ENCODE data around the gene ITPKB. TPM values are rescaled to one million over a fixed set of nuclear protein-coding genes. Genes with fewer than 3 reads are reported as not detected.
A peak's percentile ranks its signal among the peaks of the same experiment; 100 is the strongest.

ITPKB gene
- total RNA-seq, 2 donors from 2014 or later: 22.4 to 28.3 TPM

DNA sequence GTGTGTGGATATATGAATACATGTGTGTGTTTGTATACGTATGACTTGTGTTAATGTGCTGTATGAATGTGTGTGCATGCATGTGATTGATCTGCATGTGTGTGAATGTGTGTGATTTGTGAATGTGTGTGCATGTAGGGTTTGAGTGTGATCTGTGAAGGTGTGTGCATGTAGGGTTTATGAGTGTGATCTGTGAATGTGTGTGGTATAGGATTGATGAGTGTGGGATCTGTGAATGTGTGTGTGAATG is 102.3 kb downstream of the ITPKB start:
- Histone ChIP-seq H3K27ac (ENCODE audit: low read depth, low read length) (no peak overlapping the region), H3K27me3 (ENCODE audit: control insufficient read depth, insufficient read depth, low read length, poor library complexity, severe bottlenecking) (no peaks in the 10 kb centered on the region), H3K9me3 (ENCODE audit: control insufficient read depth, low read length) (no peaks in the 10 kb centered on the region), H3K4me1 (ENCODE audit: control insufficient read depth, insufficient read depth, low read length) (no peaks in the 10 kb centered on the region), H3K9ac (ENCODE audit: extremely low read depth, low read length, poor library complexity, severe bottlenecking) (no peak overlapping the region), H3K36me3 (ENCODE audit: control insufficient read depth, insufficient read depth, low read length) (peaks cover 22% of the 10 kb centered on the region), H3K4me3 (ENCODE audit: low read length) (no peak overlapping the region)
- WGBS, 2 experiments (ENCODE audit: insufficient coverage in 1 of 2, insufficient read length in 1 of 2): 93 to 95% methylated on average over 1 of the region's 1 CpG
- H3K9me3 Mint-ChIP-seq: no peaks in the 10 kb centered on the region
- DNase-seq: no peak
- H3K27me3 Mint-ChIP-seq (ENCODE audit: insufficient read depth): no peaks in the 10 kb centered on the region
- H3K4me3 Mint-ChIP-seq: no peak overlapping the region
- H3K4me1 Mint-ChIP-seq: no peaks in the 10 kb centered on the region
- peaks cover 43% of the 10 kb centered on the region for H3K36me3 Mint-ChIP-seq (ENCODE audit: low read depth)
- TF ChIP-seq, protein P1, sequence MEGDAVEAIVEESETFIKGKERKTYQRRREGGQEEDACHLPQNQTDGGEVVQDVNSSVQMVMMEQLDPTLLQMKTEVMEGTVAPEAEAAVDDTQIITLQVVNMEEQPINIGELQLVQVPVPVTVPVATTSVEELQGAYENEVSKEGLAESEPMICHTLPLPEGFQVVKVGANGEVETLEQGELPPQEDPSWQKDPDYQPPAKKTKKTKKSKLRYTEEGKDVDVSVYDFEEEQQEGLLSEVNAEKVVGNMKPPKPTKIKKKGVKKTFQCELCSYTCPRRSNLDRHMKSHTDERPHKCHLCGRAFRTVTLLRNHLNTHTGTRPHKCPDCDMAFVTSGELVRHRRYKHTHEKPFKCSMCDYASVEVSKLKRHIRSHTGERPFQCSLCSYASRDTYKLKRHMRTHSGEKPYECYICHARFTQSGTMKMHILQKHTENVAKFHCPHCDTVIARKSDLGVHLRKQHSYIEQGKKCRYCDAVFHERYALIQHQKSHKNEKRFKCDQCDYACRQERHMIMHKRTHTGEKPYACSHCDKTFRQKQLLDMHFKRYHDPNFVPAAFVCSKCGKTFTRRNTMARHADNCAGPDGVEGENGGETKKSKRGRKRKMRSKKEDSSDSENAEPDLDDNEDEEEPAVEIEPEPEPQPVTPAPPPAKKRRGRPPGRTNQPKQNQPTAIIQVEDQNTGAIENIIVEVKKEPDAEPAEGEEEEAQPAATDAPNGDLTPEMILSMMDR (conservative IDR thresholded peaks at IDR 0.05): no peak
- no peak overlapping the region for H3K27ac Mint-ChIP-seq

DNA sequence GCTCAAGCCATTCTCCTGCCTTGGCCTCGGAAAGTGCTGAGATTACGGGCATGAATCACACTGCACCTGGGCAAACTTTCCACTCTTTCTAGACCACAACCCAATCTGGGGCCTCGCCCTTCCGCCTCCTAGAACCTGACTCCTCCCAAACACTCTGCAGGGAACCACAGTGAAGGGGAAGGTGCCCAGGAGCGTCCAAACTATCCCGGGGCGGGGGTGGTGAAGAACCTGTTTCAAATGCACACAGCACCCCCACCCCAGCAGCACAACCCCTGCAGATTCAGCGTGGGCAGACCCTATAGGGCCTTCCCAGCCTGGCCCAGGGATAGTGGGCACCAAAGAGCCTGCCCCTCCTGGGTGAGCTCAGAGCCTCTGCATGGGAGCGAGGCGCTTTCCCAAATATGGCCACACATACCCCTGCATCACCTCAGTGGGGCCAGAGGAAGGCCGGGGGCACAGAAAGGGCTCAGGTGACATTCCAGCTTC is 103.6 kb downstream of the ITPKB start:
- Mint-ChIP-seq H3K27me3 (ENCODE audit: insufficient read depth) (no peaks in the 10 kb centered on the region), H3K27ac (no peak overlapping the region), H3K36me3 (ENCODE audit: low read depth) (peaks cover 40% of the 10 kb centered on the region), H3K9me3 (no peaks in the 10 kb centered on the region), H3K4me1 (no peaks in the 10 kb centered on the region), H3K4me3 (no peak overlapping the region)
- no peaks in the 10 kb centered on the region for H3K4me1 ChIP-seq (ENCODE audit: control insufficient read depth, insufficient read depth, low read length)
- H3K4me3 ChIP-seq (ENCODE audit: low read length): no peak overlapping the region
- TF ChIP-seq, protein P1 (conservative IDR thresholded peaks at IDR 0.05): no peak
- H3K9ac ChIP-seq (ENCODE audit: extremely low read depth, low read length, poor library complexity, severe bottlenecking): no peak overlapping the region
- no peaks in the 10 kb centered on the region for H3K9me3 ChIP-seq (ENCODE audit: control insufficient read depth, low read length)
- no peak overlapping the region for H3K27ac ChIP-seq (ENCODE audit: low read depth, low read length)
- H3K27me3 ChIP-seq (ENCODE audit: control insufficient read depth, insufficient read depth, low read length, poor library complexity, severe bottlenecking): no peaks in the 10 kb centered on the region
- DNase-seq: peak; percentile 43
- 90 to 92% methylated on average over 5 to 11 of the region's 11 CpGs for WGBS, 2 experiments (ENCODE audit: insufficient coverage in 1 of 2, insufficient read length in 1 of 2)
- H3K36me3 ChIP-seq (ENCODE audit: control insufficient read depth, insufficient read depth, low read length): peaks cover 19% of the 10 kb centered on the region

DNA sequence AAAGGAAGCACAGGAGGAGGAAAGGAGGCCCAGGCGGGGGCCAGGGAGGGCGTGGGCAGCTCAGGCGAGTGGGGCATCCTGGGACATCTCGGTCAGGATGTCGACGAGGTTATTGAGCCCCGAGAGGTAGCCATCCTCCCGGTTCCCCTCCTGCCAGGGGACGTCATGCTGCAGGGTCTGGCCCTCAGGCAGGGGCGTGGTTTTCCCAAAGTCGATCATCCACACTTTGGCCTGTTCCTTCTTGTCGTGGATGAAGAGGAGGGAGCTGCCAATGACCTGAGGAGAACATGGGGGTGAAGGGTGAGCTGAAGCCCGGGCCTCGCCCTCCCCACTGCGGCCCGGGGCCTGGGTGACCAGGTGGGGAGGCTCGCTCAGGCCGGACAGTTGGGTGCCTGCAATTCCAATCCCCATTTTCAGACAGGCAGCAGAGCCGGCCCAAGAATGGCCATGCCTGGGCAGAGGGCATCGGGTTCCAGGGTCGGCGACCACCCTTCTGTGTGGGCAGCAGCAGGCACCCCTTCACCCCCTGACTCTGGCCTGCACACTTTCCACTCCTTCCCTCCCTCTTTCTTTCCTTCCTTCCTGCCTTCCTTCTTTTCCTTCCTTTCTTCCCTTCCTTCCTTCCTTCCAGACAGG is 104.4 kb downstream of the ITPKB start:
- TF ChIP-seq, protein P1 (conservative IDR thresholded peaks at IDR 0.05): no peak
- H3K36me3 Mint-ChIP-seq (ENCODE audit: low read depth): peaks cover 40% of the 10 kb centered on the region
- H3K27me3 ChIP-seq (ENCODE audit: control insufficient read depth, insufficient read depth, low read length, poor library complexity, severe bottlenecking): no peaks in the 10 kb centered on the region
- no peaks in the 10 kb centered on the region for H3K9me3 Mint-ChIP-seq
- no peak overlapping the region for H3K27ac ChIP-seq (ENCODE audit: low read depth, low read length)
- no peaks in the 10 kb centered on the region for H3K27me3 Mint-ChIP-seq (ENCODE audit: insufficient read depth)
- no peak overlapping the region for H3K4me3 Mint-ChIP-seq
- DNase-seq: peak; percentile 51
- H3K4me3 ChIP-seq (ENCODE audit: low read length): no peak overlapping the region
- no peaks in the 10 kb centered on the region for H3K4me1 Mint-ChIP-seq
- no peaks in the 10 kb centered on the region for H3K9me3 ChIP-seq (ENCODE audit: control insufficient read depth, low read length)
- peaks cover 19% of the 10 kb centered on the region for H3K36me3 ChIP-seq (ENCODE audit: control insufficient read depth, insufficient read depth, low read length)
- no peak overlapping the region for H3K9ac ChIP-seq (ENCODE audit: extremely low read depth, low read length, poor library complexity, severe bottlenecking)
- no peaks in the 10 kb centered on the region for H3K4me1 ChIP-seq (ENCODE audit: control insufficient read depth, insufficient read depth, low read length)
- H3K27ac Mint-ChIP-seq: no peak overlapping the region
- whole genome bisulfite sequencing, 2 experiments (ENCODE audit: insufficient coverage in 1 of 2, insufficient read length in 1 of 2): 94 to 96% methylated on average over 15 to 22 of the region's 22 CpGs
